NCI-H345 (cell line): ENCODE measurements around the gene TNRC18.
"Not testable (repeated sequence)": the region's sequence is repeated elsewhere in the genome, so short reads cannot be mapped to it uniquely, and the experiment has no call there.

Source experiments
- DNase-seq: peaks from one replicate; lab custom pipeline; 2025; lab: John Stamatoyannopoulos, UW

The TNRC18 gene

DNA sequence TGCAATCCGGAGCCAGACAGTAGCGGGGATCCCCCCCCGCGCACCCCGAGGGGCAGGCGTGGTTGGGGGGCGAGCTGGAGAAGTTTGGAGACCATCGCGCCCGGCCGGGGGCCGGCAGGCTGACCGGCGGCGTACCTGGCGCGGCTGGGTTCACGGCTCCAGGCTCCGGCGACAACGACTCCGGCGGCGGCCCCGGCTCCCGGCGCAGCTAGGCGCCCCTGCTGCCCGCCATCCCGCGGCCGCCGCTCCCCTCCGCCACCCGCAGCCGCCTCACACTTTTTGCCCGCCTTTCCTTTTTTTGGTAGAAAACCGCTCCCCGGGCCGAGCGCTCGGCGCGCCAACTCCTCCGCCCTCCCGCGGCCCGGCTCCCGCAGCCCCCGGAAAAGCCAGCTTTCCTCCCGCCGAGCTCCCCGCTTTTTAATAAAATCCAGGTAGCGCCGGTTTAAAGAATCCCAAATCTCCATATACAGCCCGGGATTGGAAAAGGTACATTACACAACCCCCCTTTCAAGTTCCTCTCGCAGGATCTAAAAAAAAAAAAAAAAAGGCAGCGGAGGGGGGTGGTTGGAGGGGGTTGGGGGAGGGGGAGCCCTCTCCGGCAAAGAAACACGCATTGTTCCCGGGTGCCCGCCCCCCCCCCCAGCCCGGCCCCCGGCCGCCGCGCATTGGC lies at the start of gene TNRC18:
Gene TNRC18, minus strand, starts transcription at position 529 of the 670 bp plus-strand sequence. CDS start 2,588 bp downstream, outside the sequence.
- no peak for DNase-seq

- DNase-seq = no peak
Measured at GRCh38 chr7:5472432-5473315, 49.0 kb upstream of the TNRC18 start.

DNA sequence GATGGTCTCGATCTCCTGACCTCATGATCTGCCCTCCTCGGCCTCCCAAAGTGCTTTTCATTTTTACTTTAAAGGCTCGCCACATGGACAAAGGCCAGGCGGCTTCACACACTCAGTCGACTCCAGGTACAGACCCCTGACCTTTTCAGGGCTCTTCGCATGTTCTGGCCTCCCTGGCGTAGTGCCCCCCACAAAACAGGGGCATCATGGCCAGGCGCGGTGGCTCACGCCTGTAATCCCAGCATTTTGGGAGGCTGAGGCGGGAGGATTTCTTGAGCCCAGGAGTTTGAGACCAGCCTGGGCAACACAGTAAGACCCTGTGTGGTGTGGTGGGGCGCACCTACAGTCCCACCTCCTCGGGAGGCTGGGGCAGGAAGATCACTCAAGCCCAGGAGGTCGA lies 48.0 kb upstream of the TNRC18 start:
- DNase-seq = not testable (repeated sequence)

DNA sequence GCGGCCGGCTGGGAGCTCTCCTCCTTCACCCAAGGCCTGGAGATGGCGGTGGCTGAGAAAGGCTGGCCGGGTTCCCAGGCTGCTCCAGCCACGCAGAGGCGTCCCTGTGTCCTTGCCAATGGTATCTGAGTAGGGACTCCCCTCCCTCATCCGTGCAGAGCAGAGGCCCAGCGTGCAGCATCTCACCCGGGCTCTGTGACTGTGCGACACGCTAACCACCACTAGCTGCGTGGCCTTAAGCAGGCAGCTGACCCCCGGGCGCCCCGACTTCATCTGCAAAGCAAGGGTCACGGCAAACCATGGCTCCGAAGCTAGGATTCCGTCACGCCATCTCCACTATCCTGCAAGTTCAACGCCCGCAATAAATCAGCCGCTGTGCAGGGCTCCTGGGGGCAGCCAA lies 47.2 kb upstream of the TNRC18 start:
- DNase-seq = no peak

DNA sequence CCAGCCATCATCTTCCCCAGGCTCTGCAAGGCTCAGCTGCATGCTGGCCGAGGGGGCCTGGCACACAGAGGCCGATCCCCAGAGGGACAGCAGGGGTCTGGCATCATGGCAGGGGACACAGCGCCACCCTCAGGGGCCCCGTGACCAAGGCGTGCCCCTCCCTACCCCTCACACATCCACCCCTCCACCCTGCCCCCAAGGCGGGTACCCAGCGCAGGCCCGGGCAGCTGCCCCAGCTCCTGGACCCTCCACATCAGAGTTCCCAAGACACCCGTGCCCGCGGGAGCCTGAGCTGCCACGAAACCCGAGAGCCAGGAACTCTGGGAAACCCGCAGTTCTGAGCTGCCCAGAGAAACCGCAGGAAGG lies 46.5 kb upstream of the TNRC18 start:
- no peak for DNase-seq

- DNase-seq = no peak
Measured at GRCh38 chr7:5469375-5470166, 45.9 kb upstream of the TNRC18 start.

DNA sequence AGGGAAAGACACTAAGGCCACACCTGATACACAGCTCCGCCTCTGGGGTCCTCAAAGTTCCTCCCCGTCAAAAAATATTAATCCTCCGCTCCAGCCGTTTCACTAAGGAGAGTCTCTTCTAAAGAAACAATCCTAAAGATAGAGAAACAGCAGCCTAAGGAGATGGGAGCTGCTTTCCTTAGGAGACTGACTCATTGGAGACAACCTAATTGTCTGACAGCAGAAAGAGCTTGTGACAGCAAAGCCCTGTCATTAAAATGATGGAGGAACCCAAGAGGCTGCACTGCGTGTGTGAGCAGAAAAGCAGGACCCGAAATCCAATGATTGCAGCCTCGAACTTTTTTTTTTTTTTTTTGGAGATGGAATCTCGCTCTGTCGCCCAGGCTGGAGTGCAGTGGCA lies 44.0 kb upstream of the TNRC18 start:
- DNase-seq = no peak

DNA sequence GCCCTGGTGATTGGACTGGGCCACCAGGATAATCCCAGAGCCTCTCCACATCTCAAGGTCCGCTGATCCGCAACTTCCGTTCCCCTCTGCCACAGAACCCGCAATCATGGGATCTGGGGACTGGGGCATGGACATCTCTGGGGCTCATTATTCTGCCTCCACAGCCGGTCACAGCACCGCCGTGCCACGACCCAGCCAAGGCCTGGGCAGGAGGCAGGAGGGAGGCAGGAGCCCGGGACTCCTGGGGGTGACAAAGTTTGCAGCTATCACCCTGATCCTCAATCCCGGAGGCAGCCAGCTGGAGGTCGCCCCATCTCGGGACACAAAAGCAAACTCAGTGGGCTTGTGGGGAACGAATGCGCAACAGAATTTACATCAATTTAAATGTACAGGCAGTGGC lies 42.9 kb upstream of the TNRC18 start:
- DNase-seq = no peak

DNA sequence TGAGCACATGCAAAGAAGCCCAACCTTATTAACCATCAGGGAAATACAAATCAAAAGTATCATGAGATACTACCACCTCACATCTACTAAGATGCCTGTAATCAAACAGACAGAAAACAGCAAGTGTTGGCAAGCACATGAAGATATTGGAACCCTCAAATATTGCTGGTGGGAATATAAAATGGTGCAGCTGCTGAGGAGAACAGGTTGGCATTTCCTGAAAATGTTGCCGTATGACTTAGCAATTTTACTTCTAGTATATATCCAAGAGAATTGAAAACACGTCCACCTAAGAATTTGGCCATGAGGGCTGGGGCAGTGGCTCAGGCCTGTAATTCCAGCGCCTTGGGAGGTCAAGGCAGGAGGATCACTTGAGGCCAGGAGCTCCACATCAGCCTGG lies 39.4 kb upstream of the TNRC18 start:
- no peak for DNase-seq

- DNase-seq = no peak
Measured at GRCh38 chr7:5462216-5462615, 38.6 kb upstream of the TNRC18 start.

DNA sequence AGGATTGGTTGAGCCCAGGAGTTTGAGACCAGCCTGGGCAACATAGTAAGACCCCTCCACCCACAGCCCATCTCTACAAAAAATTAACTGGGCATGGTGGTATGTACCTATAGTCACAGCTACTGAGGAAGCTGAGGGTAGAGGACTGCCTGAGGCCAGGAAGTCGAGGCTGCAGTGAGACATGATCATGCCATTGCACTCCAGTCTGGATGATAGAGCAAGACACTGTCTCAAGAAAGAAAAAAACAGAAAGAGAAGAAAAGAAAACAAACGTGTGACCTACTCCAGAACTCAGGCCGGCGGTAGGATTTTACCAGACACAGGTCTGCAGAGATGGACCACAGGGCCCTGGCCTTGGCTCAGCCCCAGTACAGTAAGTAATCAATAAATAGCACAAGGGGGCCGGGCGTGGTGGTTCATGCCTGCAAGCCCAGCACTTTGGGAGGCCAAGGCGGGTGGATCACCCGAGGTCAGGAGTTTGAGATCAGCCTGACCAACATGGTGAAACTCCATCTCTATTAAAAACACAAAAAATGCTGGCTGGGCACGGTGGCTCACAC lies 35.4 kb upstream of the TNRC18 start:
- no peak for DNase-seq

DNA sequence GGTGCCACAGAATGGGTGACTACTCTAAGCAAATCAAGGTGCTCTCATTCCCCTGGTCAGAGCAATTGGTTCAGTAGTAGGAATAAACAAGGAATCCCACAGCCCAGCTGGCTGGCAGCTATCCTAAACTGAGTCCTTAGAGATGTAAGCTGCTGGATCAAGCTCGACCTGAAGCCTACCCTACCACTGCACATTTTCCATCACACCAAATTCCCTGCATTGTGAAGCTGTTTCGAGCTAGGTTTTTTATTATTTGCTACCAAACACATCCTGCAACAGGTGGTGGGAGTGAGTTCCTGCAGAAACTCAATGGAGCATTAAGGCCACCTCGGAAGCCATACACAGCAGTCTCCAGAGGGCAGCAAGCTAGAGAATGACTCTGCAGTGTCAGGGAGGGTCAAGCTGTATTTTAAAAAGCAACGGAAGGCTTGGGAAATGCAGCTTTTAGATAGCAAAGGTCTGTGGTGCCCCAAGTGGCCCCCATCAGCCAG lies 33.7 kb upstream of the TNRC18 start:
- no peak for DNase-seq

GRCh38 chr7:5456409-5456808 lies 32.8 kb upstream of the TNRC18 start:
- no peak for DNase-seq

DNA sequence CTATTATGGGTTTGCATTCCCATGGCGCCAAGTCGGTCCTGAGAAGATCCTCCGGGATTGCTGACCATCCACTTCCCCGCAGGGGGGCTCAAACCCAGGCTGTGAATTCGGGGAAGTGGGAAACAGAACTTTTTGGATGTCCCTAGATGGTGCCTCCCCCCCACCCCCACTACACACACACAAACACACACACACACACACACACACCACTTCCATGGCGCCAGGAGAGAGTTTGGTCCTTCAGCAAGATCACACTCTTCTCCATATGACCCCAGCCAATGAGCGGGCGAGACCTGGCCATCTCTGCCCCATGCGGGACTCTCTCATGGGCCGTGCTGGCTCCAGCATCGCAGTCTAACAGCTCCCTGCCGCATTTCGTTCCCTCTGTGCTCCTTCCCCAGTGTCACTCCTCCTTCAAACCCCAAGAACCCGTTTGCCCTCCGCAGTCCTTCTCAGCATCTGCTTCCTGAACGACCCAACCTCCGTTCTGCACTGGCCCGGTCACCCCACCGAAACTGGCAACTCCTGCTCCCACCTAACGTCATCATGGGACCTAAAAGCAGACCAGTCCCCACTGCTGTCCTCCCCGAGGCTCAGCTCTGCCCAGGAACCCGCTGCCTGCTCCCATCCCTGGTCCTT lies 32.1 kb upstream of the TNRC18 start:
- DNase-seq = no peak

DNA sequence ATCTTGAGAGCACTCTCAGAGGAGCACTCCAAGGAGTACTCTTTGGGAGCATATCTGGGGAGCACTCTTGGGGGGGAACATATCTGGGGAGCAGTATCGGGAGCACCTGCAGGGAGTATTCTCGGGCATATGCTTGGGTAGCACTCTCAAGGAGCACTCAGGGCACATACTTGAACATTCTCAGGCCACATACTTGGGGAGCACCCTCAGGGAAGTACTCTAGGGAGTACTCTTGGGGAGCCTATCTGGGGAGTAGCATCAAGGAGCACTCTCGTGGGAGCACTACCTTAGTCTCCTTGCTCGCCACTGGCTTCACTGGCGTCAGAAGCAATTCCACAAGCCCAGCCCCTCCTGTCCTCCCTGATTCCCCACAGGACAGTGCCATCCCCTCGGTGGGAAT lies 31.5 kb upstream of the TNRC18 start:
- DNase-seq = no peak

DNA sequence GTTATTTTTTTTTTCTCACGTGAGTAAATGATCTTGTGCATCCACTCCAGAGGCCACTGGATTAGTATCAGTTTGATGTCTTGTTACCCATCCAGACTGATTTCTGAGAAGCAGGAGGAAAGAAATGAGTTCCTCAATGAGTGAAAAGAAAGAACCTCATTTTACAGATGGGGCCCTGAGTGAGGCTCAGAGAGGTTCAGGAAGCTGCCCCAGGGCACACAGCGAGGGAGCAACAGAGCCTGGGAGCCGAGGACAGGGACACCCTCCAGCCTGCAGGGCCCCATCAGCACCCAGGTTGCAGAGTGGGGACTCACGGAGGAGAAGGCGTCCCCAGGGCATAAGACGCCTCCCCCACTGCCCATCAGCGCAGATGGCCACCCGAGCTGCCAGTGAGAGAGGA lies 30.9 kb upstream of the TNRC18 start:
- DNase-seq = no peak

- no peak for DNase-seq
Measured at GRCh38 chr7:5453566-5454075, 30.0 kb upstream of the TNRC18 start.

- no peak for DNase-seq
Measured at GRCh38 chr7:5452937-5453540, 29.4 kb upstream of the TNRC18 start.

DNA sequence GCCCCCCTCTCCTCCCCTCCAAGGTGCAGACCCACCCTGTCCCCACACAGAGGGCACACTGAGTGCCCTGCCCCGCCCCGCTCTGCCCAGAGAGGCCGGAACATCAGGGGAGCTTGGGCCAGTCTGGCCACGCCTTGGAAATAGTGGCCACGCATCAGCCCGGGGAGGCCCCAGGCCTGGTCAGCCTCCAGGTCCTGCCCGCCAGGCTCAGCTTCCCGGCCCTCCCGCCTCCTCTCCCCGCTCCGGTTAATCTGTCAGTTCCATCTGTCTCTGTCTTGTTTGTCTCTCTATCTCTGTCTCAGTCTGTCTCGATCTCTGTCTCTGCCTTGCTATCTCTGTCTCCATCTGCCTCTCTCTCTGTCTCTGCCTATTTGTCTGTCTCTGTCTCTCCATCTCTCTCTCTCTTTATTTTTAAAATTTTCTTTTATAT lies 28.9 kb upstream of the TNRC18 start:
- DNase-seq = no peak

DNA sequence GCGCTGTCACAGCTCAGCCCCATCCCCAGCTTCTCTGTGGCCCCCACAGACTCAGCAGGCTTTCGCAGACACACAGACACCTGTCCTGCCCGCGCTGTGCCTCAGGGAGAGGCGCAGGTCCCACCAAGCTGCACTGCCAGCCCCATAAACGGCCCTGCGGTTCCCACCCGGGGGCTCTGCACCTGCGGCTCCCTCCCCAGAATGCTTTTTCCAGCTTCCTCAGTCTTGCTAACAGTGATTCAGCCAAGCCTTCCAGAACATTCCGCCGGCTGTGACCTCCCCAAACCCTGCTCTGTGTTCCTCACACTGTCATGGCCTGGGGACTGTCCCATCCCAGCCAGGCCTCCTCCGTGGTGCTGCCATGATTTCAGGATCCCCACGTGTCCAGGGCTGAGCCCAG lies 27.8 kb upstream of the TNRC18 start:
- no peak for DNase-seq
